H1 (cell line): ENCODE measurements around the gene APOL1. TPM values are rescaled to one million over a fixed set of nuclear protein-coding genes. Genes with fewer than 3 reads are reported as not detected.

Source experiments
- CTCF ChIA-PET: fragments of 300-600 bp; sonication (Branson Sonifier 250); formaldehyde crosslinking; loops from one replicate; lab custom pipeline; 2021; ENCODE audit not compliant: partially characterized antibody; lab: Charles Lee
- POLR2A ChIA-PET: fragments of 300-600 bp; sonication (Branson Sonifier 250); formaldehyde crosslinking; loops from one replicate; lab custom pipeline; 2021; ENCODE audit warnings: inconsistent platforms; ENCODE audit not compliant: partially characterized antibody; lab: Charles Lee
- DNase-seq, 2 experiments: peaks; one replicate each; pipeline versions ENCODE4 v3.0.0 to v3.0.0-alpha.2; 2010 to 2022; ENCODE audit warnings: low spot score in 2 of 2, low read depth in 1 of 2, mixed read lengths in 1 of 2
- FAIRE-seq: peaks from 2 replicates; lab custom pipeline; 2011; peaks lifted over from hg19 to GRCh38; lab: Jason Lieb, UNC
- H2AFZ ChIP-seq: 2 replicates; pipeline ENCODE4 v1.8.1; 2012; ENCODE audit warnings: low read length, inconsistent platforms
- H2AK5ac ChIP-seq: 2 replicates; pipeline ENCODE4 v1.6.1; 2013; ENCODE audit warnings: low read depth, low read length
- H2BK120ac ChIP-seq: replicated peaks from 2 replicates; pipeline ENCODE3; 2013; ENCODE audit warnings: low read depth, low read length, inconsistent platforms
- H2BK12ac ChIP-seq: 2 replicates; pipeline ENCODE4 v1.6.1; 2013; ENCODE audit warnings: low read depth, low read length
- H2BK15ac ChIP-seq: 2 replicates; pipeline ENCODE4 v1.6.1; 2013; ENCODE audit warnings: low read length
- H2BK20ac ChIP-seq: 2 replicates; pipeline ENCODE4 v1.6.1; 2013; ENCODE audit warnings: low read length
- H2BK5ac ChIP-seq: 2 replicates; pipeline ENCODE4 v1.6.1; 2013; ENCODE audit warnings: low read depth, low read length
- H3K14ac ChIP-seq: 2 replicates; pipeline ENCODE4 v1.6.1; 2013; ENCODE audit warnings: inconsistent platforms; ENCODE audit not compliant: insufficient read length
- H3K18ac ChIP-seq: 2 replicates; pipeline ENCODE4 v1.6.1; 2013; ENCODE audit warnings: low read length; ENCODE audit errors: extremely low read depth
- H3K23ac ChIP-seq: 2 replicates; pipeline ENCODE4 v1.6.1; 2013; ENCODE audit warnings: inconsistent platforms; ENCODE audit not compliant: insufficient read length
- H3K23me2 ChIP-seq: 2 replicates; pipeline ENCODE4 v1.6.1; 2013; ENCODE audit warnings: low read depth, low read length
- H3K27ac ChIP-seq: 2 replicates; pipeline ENCODE4 v1.6.1; 2011; ENCODE audit warnings: low read depth, low read length, inconsistent platforms
- H3K27me3 ChIP-seq, 4 experiments: replicated peaks in 1 of 4; 1 replicate in 1 of 4; 2 replicates in 3 of 4; pipeline versions ENCODE4 v1.6.1 to v1.8.1; 2011 to 2013; ENCODE audit warnings: low read length in 3 of 4, mild to moderate bottlenecking in 3 of 4, inconsistent platforms in 2 of 4, mixed read lengths in 2 of 4, moderate library complexity in 1 of 4; ENCODE audit not compliant: control insufficient read depth in 3 of 4, insufficient read depth in 3 of 4; ENCODE audit errors: extremely low read depth in 1 of 4
- H3K36me3 ChIP-seq, 4 experiments: 2 replicates each; pipeline versions ENCODE4 v1.6.1 to v1.8.1; 2011 to 2013; ENCODE audit warnings: mild to moderate bottlenecking in 4 of 4, low read length in 3 of 4, moderate library complexity in 2 of 4, control low read depth in 1 of 4, inconsistent platforms in 1 of 4; ENCODE audit not compliant: insufficient read depth in 4 of 4, control insufficient read depth in 2 of 4
- H3K4ac ChIP-seq: replicated peaks from 2 replicates; pipeline ENCODE3; 2013; ENCODE audit warnings: low read length, low read depth, mixed read lengths, inconsistent platforms; ENCODE audit not compliant: insufficient read length
- H3K4me1 ChIP-seq, 4 experiments: replicated peaks in 1 of 4; 1 replicate in 1 of 4; 2 replicates in 3 of 4; pipeline versions ENCODE4 v1.6.1 to v1.8.1; 2011 to 2013; ENCODE audit warnings: low read length in 3 of 4, inconsistent platforms in 2 of 4, mixed read lengths in 1 of 4; ENCODE audit not compliant: insufficient read depth in 4 of 4, control insufficient read depth in 3 of 4
- H3K4me2 ChIP-seq, 2 experiments: 2 replicates each; pipeline versions ENCODE4 v1.6.1 to v1.8.1; 2011 to 2013; ENCODE audit warnings: low read depth in 2 of 2, low read length in 2 of 2, control low read depth in 1 of 2, inconsistent platforms in 1 of 2, mild to moderate bottlenecking in 1 of 2; ENCODE audit not compliant: insufficient read depth in 1 of 2
- H3K4me3 ChIP-seq, 4 experiments: fragments of 200-600, 300-600 bp in 1 of 4; sonication (generic), shearing (Covaris generic), sonication (Bioruptor Twin) in 1 of 4; 2 replicates each; pipeline versions ENCODE4 v1.5.1 to v1.8.1; 2011 to 2016; ENCODE audit warnings: low read length in 4 of 4, low read depth in 3 of 4, control low read depth in 2 of 4, inconsistent platforms in 2 of 4, mild to moderate bottlenecking in 2 of 4, mixed read lengths in 1 of 4, moderate library complexity in 1 of 4; ENCODE audit not compliant: insufficient read depth in 2 of 4; ENCODE audit errors: extremely low read depth in 1 of 4
- H3K56ac ChIP-seq: replicated peaks from 2 replicates; pipeline ENCODE3; 2013; ENCODE audit warnings: low read depth, mild to moderate bottlenecking, mixed read lengths, low read length, inconsistent platforms; ENCODE audit not compliant: insufficient read length
- H3K79me1 ChIP-seq: 2 replicates; pipeline ENCODE4 v1.6.1; 2013; ENCODE audit warnings: low read depth, low read length, control low read depth
- H3K79me2 ChIP-seq, 2 experiments: 2 replicates each; pipeline versions ENCODE4 v1.6.1 to v1.8.1; 2012 to 2013; ENCODE audit warnings: low read length in 2 of 2, mild to moderate bottlenecking in 2 of 2, inconsistent platforms in 1 of 2; ENCODE audit not compliant: insufficient read depth in 2 of 2, control insufficient read depth in 1 of 2
- H3K9ac ChIP-seq, 4 experiments: replicated peaks in 1 of 4; 1 replicate in 1 of 4; 2 replicates in 3 of 4; pipeline versions ENCODE4 v1.6.1 to v1.8.1; 2011 to 2013; ENCODE audit warnings: low read depth in 3 of 4, low read length in 3 of 4, control low read depth in 2 of 4, mild to moderate bottlenecking in 2 of 4, moderate library complexity in 2 of 4, inconsistent platforms in 1 of 4; ENCODE audit errors: extremely low read depth in 1 of 4
- H3K9me3 ChIP-seq, 2 experiments: 2 replicates each; pipeline versions ENCODE4 v1.6.1 to v1.8.1; 2012 to 2013; ENCODE audit warnings: mild to moderate bottlenecking in 2 of 2, moderate library complexity in 2 of 2, control low read depth in 1 of 2, inconsistent platforms in 1 of 2, low read depth in 1 of 2, low read length in 1 of 2, mixed read lengths in 1 of 2; ENCODE audit not compliant: insufficient read depth in 2 of 2
- H4K20me1 ChIP-seq, 2 experiments: replicated peaks in 1 of 2; 2 replicates each; pipeline versions ENCODE3 to v1.8.1; 2011 to 2013; ENCODE audit warnings: inconsistent platforms in 2 of 2, low read length in 2 of 2, mild to moderate bottlenecking in 1 of 2; ENCODE audit not compliant: insufficient read depth in 2 of 2, control insufficient read depth in 1 of 2
- H4K5ac ChIP-seq: 2 replicates; pipeline ENCODE4 v1.6.1; 2013; ENCODE audit warnings: low read length, low read depth, mixed read lengths, inconsistent platforms; ENCODE audit not compliant: insufficient read length
- H4K8ac ChIP-seq: 2 replicates; pipeline ENCODE4 v1.8.0; 2013; ENCODE audit warnings: mild to moderate bottlenecking, moderate library complexity, low read length, inconsistent platforms; ENCODE audit not compliant: insufficient read depth; ENCODE audit errors: extremely low read depth
- H4K91ac ChIP-seq: replicated peaks from 2 replicates; pipeline ENCODE3; 2013; ENCODE audit warnings: low read length, mixed read lengths, inconsistent platforms; ENCODE audit not compliant: insufficient read length
- CBX8 ChIP-seq: fragments of 300-800, 300-1000 bp; sonication (generic); IDR thresholded peaks from 2 replicates; pipeline ENCODE4 v1.7.1; 2016; ENCODE audit warnings: low read depth, low read length, borderline replicate concordance
- HDAC6 ChIP-seq: IDR thresholded peaks from one replicate; pipeline ENCODE4 v1.7.1; 2012; ENCODE audit warnings: low read depth, mild to moderate bottlenecking, inconsistent platforms, low read length, moderate library complexity
- KDM4A ChIP-seq: IDR thresholded peaks from one replicate; pipeline ENCODE4 v1.7.1; 2012; ENCODE audit warnings: low read depth, mild to moderate bottlenecking, moderate library complexity, low read length, inconsistent platforms; ENCODE audit not compliant: severe bottlenecking
- MAX ChIP-seq: IDR thresholded peaks from 2 replicates; pipeline ENCODE4 v1.6.1; 2012; ENCODE audit warnings: inconsistent platforms
- NANOG ChIP-seq: IDR thresholded peaks from 2 replicates; pipeline ENCODE4 v1.6.1; 2011; ENCODE audit warnings: low read length, low read depth, mild to moderate bottlenecking, inconsistent platforms; ENCODE audit not compliant: insufficient read depth, poor library complexity, severe bottlenecking
- POLR2AphosphoS5 ChIP-seq: IDR thresholded peaks from 2 replicates; pipeline ENCODE4 v1.6.1; 2011; ENCODE audit warnings: low read depth, low read length
- WGBS, 2 experiments: shearing (Covaris generic) in 1 of 2; methylation state at CpG; one replicate each; pipeline versions ENCODE4 v1.1.6 to v1.1.7; 2013 to 2015; ENCODE audit warnings: low lambda C conversion rate in 2 of 2, mixed read lengths in 2 of 2, inconsistent platforms in 1 of 2, low coverage in 1 of 2, missing lambda C conversion rate in 1 of 2; ENCODE audit not compliant: insufficient replicate concordance in 2 of 2, insufficient coverage in 1 of 2, insufficient read length in 1 of 2; ENCODE audit errors: extremely low coverage in 1 of 2, missing lambda C conversion rate in 1 of 2; 5-methylcytosine and 5-hydroxymethylcytosine counted together
- polyA plus RNA-seq, 7 experiments: library from polyadenylated mRNA; depleted of rRNA in 3 of 7; stranded (reverse) in 5 of 7; unstranded in 2 of 7; fragments of >200 nt in 5 of 7; fragments of 200-250 nt in 2 of 7; gene quantifications; 1 replicate in 5 of 7; 2 replicates in 1 of 7; 4 replicates in 1 of 7; pipeline versions ENCODE4 v1.2.1 to v1.2.3, GENCODE V29; 2011 to 2013; ENCODE audit warnings: missing spikeins in 2 of 7, mixed read lengths in 2 of 7
- total RNA-seq: library from RNA; stranded (reverse); fragmentation: NEBNext Ultra II Directional; extraction: Animal tissue kit (Norgen Biotek cat#: 25700); gene quantifications from 2 replicates; pipeline ENCODE4 v1.2.1, GENCODE V29; 2021

The APOL1 gene
- total and polyA plus RNA-seq, 2 of the 8 experiments (the other 6 are each of a cell fraction or from before 2014, with no cell fraction given) = not detected

- Histone ChIP-seq H3K23me2 (0 out of 2 replicates have a peak, but pooled peaks cover 1% of the 10 kb centered on the region), H2BK5ac (no peak overlapping the region), H3K79me1 (no peaks in the 10 kb centered on the region), H2AK5ac (no peak overlapping the region), H2BK15ac (no peak overlapping the region), H2BK120ac (no peak overlapping the region), H2AFZ (no peak overlapping the region), H3K4ac (no peak overlapping the region), H3K4me3 (no peak overlapping the region), H3K27ac (no peak overlapping the region), H3K36me3 (peaks cover 25 to 38% (median 36%) of the 10 kb centered on the region in 4 experiments), H4K20me1 (peaks cover 0 to 7% of the 10 kb centered on the region in 2 experiments), H3K14ac (no peak overlapping the region), H2BK20ac (no peak overlapping the region), H3K79me2 (no peaks in the 10 kb centered on the region), H3K4me1 (no peaks in the 10 kb centered on the region; a peak in 3 of 7 replicates), H4K91ac (no peak overlapping the region), H4K8ac (no peak overlapping the region), H3K9me3 (no peaks in the 10 kb centered on the region), H3K27me3 (no peaks in the 10 kb centered on the region), H3K9ac (no peak overlapping the region), H3K23ac (no peak overlapping the region), H3K4me2 (no peak overlapping the region), H3K18ac (no peak overlapping the region), H4K5ac (no peak overlapping the region), H3K56ac (no peak overlapping the region), H2BK12ac (no peak overlapping the region)
- ChIA-PET CTCF (interaction anchor here (0.8 to 2.2 kb wide), 10 partner anchors 9 to 206 kb away, joined by 3 to 8 read pairs (median 4); partner anchors contain the start of gene APOL2), POLR2A (interaction anchor here (0.6 to 1.3 kb wide), 5 partner anchors 175 to 1433 kb away, joined by 3 read pairs; no protein-coding TSS in a partner anchor)
- no peak for DNase-seq
- FAIRE-seq = no peak
- WGBS, 2 experiments = 94% methylated on average over 8 of the region's 8 CpGs; no CpG with 5 or more reads in 1 of the 2 experiments
- TF ChIP-seq CBX8 (no peak), MAX (no peak), KDM4A (no peak), POLR2AphosphoS5 (peak; percentile 40; the same call in 1 of the 2 replicates), NANOG (no peak), HDAC6 (no peak)
Observed at GRCh38 chr22:36280379-36280778, 27.4 kb downstream of the APOL1 start.
